Keratinocyte (primary cell): ENCODE data around the gene CUL4A. TPM values are rescaled to one million over a fixed set of nuclear protein-coding genes. Genes with fewer than 3 reads are reported as not detected.

ENCODE experiments used
- DNase-seq: peaks from one replicate; pipeline ENCODE4 v3.0.0-alpha.2; 2011; ENCODE audit warnings: low read depth, missing footprints, low spot score
- FAIRE-seq: peaks from 2 replicates; lab custom pipeline; 2011; peaks lifted over from hg19 to GRCh38; lab: Jason Lieb, UNC
- H2AFZ ChIP-seq: 2 replicates; pipeline ENCODE4 v1.6.0; 2012; ENCODE audit warnings: low read length, control low read depth, inconsistent platforms; ENCODE audit not compliant: control insufficient read depth
- H3K27ac ChIP-seq: 2 replicates; pipeline ENCODE4 v1.5.1; 2011; ENCODE audit warnings: low read length; ENCODE audit not compliant: control insufficient read depth, insufficient read depth
- H3K27me3 ChIP-seq: 3 replicates; pipeline ENCODE4 v1.6.0; 2011; ENCODE audit warnings: low read length; ENCODE audit not compliant: control insufficient read depth, insufficient read depth; ENCODE audit errors: extremely low read depth
- H3K36me3 ChIP-seq, 2 experiments: 2 replicates in 1 of 2; 3 replicates in 1 of 2; pipeline ENCODE4 v1.5.1; 2011; ENCODE audit warnings: low read length in 2 of 2, mild to moderate bottlenecking in 1 of 2; ENCODE audit not compliant: control insufficient read depth in 2 of 2, insufficient read depth in 2 of 2; ENCODE audit errors: extremely low read depth in 1 of 2
- H3K4me1 ChIP-seq: 3 replicates; pipeline ENCODE4 v1.5.1; 2011; ENCODE audit warnings: low read length; ENCODE audit not compliant: control insufficient read depth, insufficient read depth; ENCODE audit errors: extremely low read depth
- H3K4me2 ChIP-seq: 3 replicates; pipeline ENCODE4 v1.6.0; 2011; ENCODE audit warnings: low read depth, low read length; ENCODE audit not compliant: control insufficient read depth, insufficient read depth; ENCODE audit errors: extremely low read depth
- H3K4me3 ChIP-seq, 3 experiments: fragments of 200-600 bp in 1 of 3; sonication (generic) in 1 of 3; 2 replicates in 2 of 3; 3 replicates in 1 of 3; pipeline ENCODE4 v1.5.1; 2011 to 2016; ENCODE audit warnings: low read length in 3 of 3, mild to moderate bottlenecking in 3 of 3, control low read depth in 2 of 3, inconsistent platforms in 1 of 3, low read depth in 1 of 3, mixed read lengths in 1 of 3, mixed run types in 1 of 3, moderate library complexity in 1 of 3; ENCODE audit not compliant: control insufficient read depth in 2 of 3, insufficient read depth in 2 of 3; ENCODE audit errors: extremely low read depth in 1 of 3
- H3K79me2 ChIP-seq: 2 replicates; pipeline ENCODE4 v1.6.0; 2012; ENCODE audit warnings: low read length; ENCODE audit not compliant: control insufficient read depth, insufficient read depth
- H3K9ac ChIP-seq: 3 replicates; pipeline ENCODE4 v1.6.0; 2011; ENCODE audit warnings: low read length; ENCODE audit not compliant: control insufficient read depth, insufficient read depth; ENCODE audit errors: extremely low read depth
- H3K9me1 ChIP-seq: 3 replicates; pipeline ENCODE4 v1.6.0; 2011; ENCODE audit warnings: low read length; ENCODE audit not compliant: control insufficient read depth, insufficient read depth; ENCODE audit errors: extremely low read depth
- H3K9me3 ChIP-seq: 2 replicates; pipeline ENCODE4 v1.5.1; 2012; ENCODE audit warnings: low read depth, low read length; ENCODE audit not compliant: control insufficient read depth
- H4K20me1 ChIP-seq: 3 replicates; pipeline ENCODE4 v1.6.0; 2011; ENCODE audit warnings: low read length; ENCODE audit not compliant: control insufficient read depth, insufficient read depth; ENCODE audit errors: extremely low read depth
- EZH2 ChIP-seq: IDR thresholded peaks from one replicate; pipeline ENCODE4 v1.6.1; 2012; ENCODE audit warnings: inconsistent platforms, mild to moderate bottlenecking, low read length, moderate library complexity
- dilution Hi-C: fragments of 300-500 bp; cut with MboI; formaldehyde crosslinking; loops from one replicate; pipeline ENCODE4 v1.7.0; 2020; ENCODE audit warnings: low sequenced_read_pairs; ENCODE audit not compliant: extremely low pct_ligation_motif_present
- polyA plus RNA-seq, 5 experiments: library from polyadenylated mRNA; depleted of rRNA in 3 of 5; stranded (reverse) in 3 of 5; stranded (forward) in 1 of 5; unstranded in 1 of 5; fragments of >200 nt; gene quantifications; 1 replicate in 1 of 5; 2 replicates in 3 of 5; 3 replicates in 1 of 5; pipeline versions ENCODE4 v1.2.1 to v1.2.3, GENCODE V29; 2011 to 2012; ENCODE audit warnings: missing spikeins in 2 of 5, low read depth in 1 of 5, low replicate concordance in 1 of 5
- TF ChIP-seq, protein P1 (sequence below), 3 experiments: IDR thresholded peaks in 1 of 3; conservative IDR thresholded peaks in 1 of 3; optimal IDR thresholded peaks in 1 of 3; 2 replicates in 2 of 3; 3 replicates in 1 of 3; pipeline versions ENCODE3 to v1.5.1; 2011; ENCODE audit warnings: low read length in 3 of 3, mild to moderate bottlenecking in 3 of 3, moderate library complexity in 2 of 3, control low read depth in 1 of 3, inconsistent platforms in 1 of 3; ENCODE audit not compliant: insufficient read depth in 2 of 3; ENCODE audit errors: extremely low read depth in 1 of 3

Gene CUL4A
- polyA plus RNA-seq, 1 donor (not counting 4 experiments of a cell fraction or from before 2014, with no cell fraction given) = 57.3 TPM

DNA sequence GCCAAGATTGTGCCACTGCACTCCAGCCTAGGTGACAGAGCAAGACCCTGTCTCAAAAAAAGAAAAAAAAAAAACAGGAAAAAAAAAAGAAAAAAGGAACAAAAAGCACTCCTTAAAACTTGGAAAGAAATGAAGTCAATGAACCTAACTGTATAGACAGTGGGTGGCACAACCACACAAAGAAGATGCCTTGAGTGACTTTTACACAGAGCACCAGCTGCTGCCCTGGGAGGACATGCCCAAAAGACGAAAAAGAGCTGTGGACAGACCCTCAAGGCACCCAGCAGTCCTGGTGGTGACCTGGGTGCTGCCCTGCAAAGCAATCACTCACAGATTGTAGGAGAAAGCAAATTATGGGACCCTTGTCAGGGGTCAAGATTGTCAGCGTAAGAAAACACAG, 81.7 kb downstream of the CUL4A start:
- Histone ChIP-seq H3K9ac (no peak overlapping the region), H2AFZ (no peak overlapping the region), H3K27me3 (peaks cover 36% of the 10 kb centered on the region), H3K27ac (no peak overlapping the region), H3K36me3 (no peaks in the 10 kb centered on the region), H3K4me2 (no peak overlapping the region), H3K9me1 (no peaks in the 10 kb centered on the region), H3K79me2 (no peaks in the 10 kb centered on the region), H3K9me3 (peaks cover 10% of the 10 kb centered on the region), H3K4me3 (no peak overlapping the region), H4K20me1 (no peaks in the 10 kb centered on the region), H3K4me1 (peaks cover 20% of the 10 kb centered on the region)
- DNase-seq (no peak), FAIRE-seq (no peak)
- dilution Hi-C loops = no loop called here
- TF ChIP-seq, protein P1, sequence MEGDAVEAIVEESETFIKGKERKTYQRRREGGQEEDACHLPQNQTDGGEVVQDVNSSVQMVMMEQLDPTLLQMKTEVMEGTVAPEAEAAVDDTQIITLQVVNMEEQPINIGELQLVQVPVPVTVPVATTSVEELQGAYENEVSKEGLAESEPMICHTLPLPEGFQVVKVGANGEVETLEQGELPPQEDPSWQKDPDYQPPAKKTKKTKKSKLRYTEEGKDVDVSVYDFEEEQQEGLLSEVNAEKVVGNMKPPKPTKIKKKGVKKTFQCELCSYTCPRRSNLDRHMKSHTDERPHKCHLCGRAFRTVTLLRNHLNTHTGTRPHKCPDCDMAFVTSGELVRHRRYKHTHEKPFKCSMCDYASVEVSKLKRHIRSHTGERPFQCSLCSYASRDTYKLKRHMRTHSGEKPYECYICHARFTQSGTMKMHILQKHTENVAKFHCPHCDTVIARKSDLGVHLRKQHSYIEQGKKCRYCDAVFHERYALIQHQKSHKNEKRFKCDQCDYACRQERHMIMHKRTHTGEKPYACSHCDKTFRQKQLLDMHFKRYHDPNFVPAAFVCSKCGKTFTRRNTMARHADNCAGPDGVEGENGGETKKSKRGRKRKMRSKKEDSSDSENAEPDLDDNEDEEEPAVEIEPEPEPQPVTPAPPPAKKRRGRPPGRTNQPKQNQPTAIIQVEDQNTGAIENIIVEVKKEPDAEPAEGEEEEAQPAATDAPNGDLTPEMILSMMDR (optimal IDR thresholded peaks at IDR 0.05 in 1 of 3, IDR thresholded peaks at IDR 0.05 in 1 of 3, conservative IDR thresholded peaks at IDR 0.05 in 1 of 3; ENCODE audit: extremely low read depth in 1 of 3, insufficient read depth in 2 of 3, low read length in 3 of 3) = no peak
- TF ChIP-seq EZH2 = no peak

DNA sequence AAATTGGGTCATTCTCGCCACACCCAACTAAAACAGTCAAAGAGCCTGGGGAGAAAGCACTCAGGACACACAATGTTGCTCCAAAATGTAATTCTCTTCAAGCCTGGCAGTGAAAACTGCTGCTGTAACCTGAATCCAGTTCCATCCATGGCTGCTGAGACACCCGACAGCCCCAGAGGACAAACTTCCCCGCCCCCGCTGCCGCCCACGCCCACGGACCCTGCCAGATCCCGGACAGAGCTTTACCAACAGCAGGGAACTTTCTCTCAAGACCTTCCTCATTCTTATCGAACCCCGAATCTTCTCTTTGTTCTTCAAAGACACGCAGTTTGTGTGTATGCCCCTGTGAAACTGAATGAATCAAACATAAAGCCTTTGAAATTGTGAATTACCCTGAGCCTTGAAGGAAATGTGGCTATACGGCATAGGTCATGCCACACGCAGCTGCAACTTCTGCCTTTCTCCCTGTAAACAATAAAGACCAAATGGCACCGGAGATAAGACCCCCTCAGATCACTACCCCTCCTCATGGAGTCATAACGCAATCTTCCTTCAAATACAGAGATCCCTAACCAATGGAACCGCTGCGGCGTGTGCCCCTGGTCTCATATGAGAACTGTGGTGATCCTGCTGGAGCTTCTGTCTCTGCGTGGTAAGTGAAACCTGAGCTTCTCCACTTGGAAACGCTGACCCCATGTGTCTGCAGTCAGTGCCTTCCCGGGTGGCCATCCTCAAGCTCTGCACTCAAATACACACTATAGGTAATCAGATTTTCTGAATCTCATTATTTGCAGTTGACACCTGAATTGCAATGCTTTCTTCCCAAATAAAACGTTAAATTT, 82.8 kb downstream of the CUL4A start:
- no peaks in the 10 kb centered on the region for H3K9me1 ChIP-seq
- H3K36me3 ChIP-seq = no peaks in the 10 kb centered on the region
- H3K9me3 ChIP-seq = peaks cover 8% of the 10 kb centered on the region
- peak overlapping the region; percentile 67 for H2AFZ ChIP-seq
- TF ChIP-seq, protein P1 (optimal IDR thresholded peaks at IDR 0.05 in 1 of 3, IDR thresholded peaks at IDR 0.05 in 1 of 3, conservative IDR thresholded peaks at IDR 0.05 in 1 of 3; ENCODE audit: extremely low read depth in 1 of 3, insufficient read depth in 2 of 3, low read length in 3 of 3) = no peak
- TF ChIP-seq EZH2 = peak; percentile 81
- FAIRE-seq (peak; percentile 74), DNase-seq (no peak)
- H3K79me2 ChIP-seq = peaks cover 1% of the 10 kb centered on the region
- dilution Hi-C loops = no loop called here
- no peak overlapping the region for H3K27ac ChIP-seq
- peak overlapping the region in 2 of 3 experiments; percentile 12 to 47 for H3K4me3 ChIP-seq
- peaks cover 24% of the 10 kb centered on the region for H3K4me1 ChIP-seq
- peaks cover 36% of the 10 kb centered on the region for H3K27me3 ChIP-seq
- no peaks in the 10 kb centered on the region for H4K20me1 ChIP-seq
- peak overlapping the region; percentile 43 for H3K4me2 ChIP-seq
- peak overlapping the region; percentile 56 for H3K9ac ChIP-seq
